ENCODE results near the gene MED25.

Gene MED25

GRCh38 chr19:49869009-49869483 lies 51.0 kb downstream of the MED25 start:
- H3K9me3 ChIP-seq: no peaks in the 10 kb centered on the region
- H3K27me3 ChIP-seq: no peaks in the 10 kb centered on the region
- TF ChIP-seq Cebpa-rat (IDR thresholded peaks at IDR 0.05): no peak
- H3K4me3 ChIP-seq: peak overlapping the region; percentile 73
- peak overlapping the region; percentile 96 for H3K4me2 ChIP-seq
- H3K36me3 ChIP-seq: peaks cover 27% of the 10 kb centered on the region
- peaks cover 51% of the 10 kb centered on the region for H3K4me1 ChIP-seq
- peak overlapping the region; percentile 72 for H3K27ac ChIP-seq
- H3K9ac ChIP-seq: peak overlapping the region; percentile 64
- H4K20me1 ChIP-seq: peaks cover 29% of the 10 kb centered on the region

- Histone ChIP-seq H3K27ac (peak overlapping the region; percentile 89), H3K4me1 (peaks cover 52% of the 10 kb centered on the region), H3K4me2 (peak overlapping the region; percentile 96), H3K36me3 (peaks cover 21% of the 10 kb centered on the region), H3K9me3 (no peaks in the 10 kb centered on the region), H3K4me3 (peak overlapping the region; percentile 73), H3K27me3 (no peaks in the 10 kb centered on the region), H4K20me1 (peaks cover 22% of the 10 kb centered on the region), H3K9ac (peak overlapping the region; percentile 82)
- no peak for TF ChIP-seq Cebpa-rat (IDR thresholded peaks at IDR 0.05)
Measured at GRCh38 chr19:49869484-49870308, 51.6 kb downstream of the MED25 start.

- H3K4me2 ChIP-seq: peak overlapping the region; percentile 94
- TF ChIP-seq Cebpa-rat (IDR thresholded peaks at IDR 0.05): no peak
Measured at GRCh38 chr19:49870309-49870901, 52.3 kb downstream of the MED25 start.

GRCh38 chr19:49871349-49871985 lies 53.4 kb downstream of the MED25 start:
- Histone ChIP-seq H4K20me1 (peaks cover 6% of the 10 kb centered on the region), H3K27ac (0 out of 2 replicates have a peak overlapping the region, but pooled peaks have one; percentile 89), H3K36me3 (peaks cover 17% of the 10 kb centered on the region), H3K4me3 (no peak overlapping the region), H3K4me2 (no peak overlapping the region), H3K9me3 (no peaks in the 10 kb centered on the region), H3K27me3 (no peaks in the 10 kb centered on the region), H3K9ac (no peak overlapping the region), H3K4me1 (peaks cover 47% of the 10 kb centered on the region)
- no peak for TF ChIP-seq Cebpa-rat (IDR thresholded peaks at IDR 0.05)

More at GRCh38 chr19:49870309-49870901, 52.3 kb downstream of the MED25 start:
- H3K4me3 ChIP-seq: peak overlapping the region; percentile 73
- H3K4me1 ChIP-seq: peaks cover 52% of the 10 kb centered on the region
- H3K27ac ChIP-seq: peak overlapping the region; percentile 89
- H3K9ac ChIP-seq: peak overlapping the region; percentile 82
- peaks cover 16% of the 10 kb centered on the region for H4K20me1 ChIP-seq
- H3K36me3 ChIP-seq: peaks cover 17% of the 10 kb centered on the region
- H3K9me3 ChIP-seq: no peaks in the 10 kb centered on the region
- no peaks in the 10 kb centered on the region for H3K27me3 ChIP-seq

- H3K4me3 ChIP-seq: no peak overlapping the region
- H3K9ac ChIP-seq: no peak overlapping the region; the same call in 1 of the 2 replicates
- H3K9me3 ChIP-seq: no peaks in the 10 kb centered on the region
- no peak overlapping the region for H3K4me2 ChIP-seq
- no peaks in the 10 kb centered on the region for H3K27me3 ChIP-seq
- H3K36me3 ChIP-seq: peaks cover 17% of the 10 kb centered on the region
- no peaks in the 10 kb centered on the region for H4K20me1 ChIP-seq
- H3K4me1 ChIP-seq: peaks cover 44% of the 10 kb centered on the region
- H3K27ac ChIP-seq: no peak overlapping the region
- no peak for TF ChIP-seq Cebpa-rat (IDR thresholded peaks at IDR 0.05)
Measured at GRCh38 chr19:49872245-49873128, 54.4 kb downstream of the MED25 start.

- TF ChIP-seq Cebpa-rat (IDR thresholded peaks at IDR 0.05): no peak
- Histone ChIP-seq H4K20me1 (no peaks in the 10 kb centered on the region), H3K4me2 (no peak overlapping the region), H3K9ac (peak overlapping the region; percentile 43; the same call in 1 of the 2 replicates), H3K27me3 (no peaks in the 10 kb centered on the region), H3K4me1 (peaks cover 40% of the 10 kb centered on the region), H3K9me3 (no peaks in the 10 kb centered on the region), H3K4me3 (no peak overlapping the region), H3K27ac (no peak overlapping the region; the same call in 1 of the 2 replicates), H3K36me3 (peaks cover 17% of the 10 kb centered on the region)
Measured at GRCh38 chr19:49873129-49873521, 55.0 kb downstream of the MED25 start.

- Histone ChIP-seq H3K9ac (peak overlapping the region; percentile 43; the same call in 1 of the 2 replicates), H3K27me3 (no peaks in the 10 kb centered on the region), H3K27ac (peak overlapping the region; percentile 18; the same call in 1 of the 2 replicates), H3K9me3 (no peaks in the 10 kb centered on the region), H3K4me3 (no peak overlapping the region), H3K4me1 (peaks cover 40% of the 10 kb centered on the region), H3K36me3 (peaks cover 17% of the 10 kb centered on the region), H4K20me1 (no peaks in the 10 kb centered on the region; the same call in 1 of the 2 replicates), H3K4me2 (no peak overlapping the region)
- TF ChIP-seq Cebpa-rat (IDR thresholded peaks at IDR 0.05): no peak
Measured at GRCh38 chr19:49873834-49874233, 55.7 kb downstream of the MED25 start.

- peak overlapping the region; percentile 97; the same call in 1 of the 2 replicates for H3K27ac ChIP-seq
- no peaks in the 10 kb centered on the region for H3K27me3 ChIP-seq
- H4K20me1 ChIP-seq: no peaks in the 10 kb centered on the region; the same call in 1 of the 2 replicates
- TF ChIP-seq Cebpa-rat (IDR thresholded peaks at IDR 0.05): no peak
- H3K4me3 ChIP-seq: no peak overlapping the region
- H3K9ac ChIP-seq: peak overlapping the region; percentile 96
- H3K9me3 ChIP-seq: no peaks in the 10 kb centered on the region
- H3K36me3 ChIP-seq: peaks cover 17% of the 10 kb centered on the region
- H3K4me2 ChIP-seq: peak overlapping the region; percentile 95
- H3K4me1 ChIP-seq: peaks cover 44% of the 10 kb centered on the region
Measured at GRCh38 chr19:49874503-49875157, 56.5 kb downstream of the MED25 start.

Data from BLaER1 (cell line).